HG03095 (cell line): ENCODE results near the gene LENG1.

ENCODE experiments used
- ATAC-seq: cut with Tn5 transposase; IDR thresholded peaks from one replicate; pipeline ENCODE4 v1.9.1; 2021; ENCODE audit warnings: moderate library complexity; ENCODE audit not compliant: unreplicated experiment

The LENG1 gene

GRCh38 chr19:54114340-54115108 lies 45.0 kb downstream of the LENG1 start:
- ATAC-seq: peak; percentile 3

GRCh38 chr19:54109651-54110050 lies 49.9 kb downstream of the LENG1 start:
- no peak for ATAC-seq

GRCh38 chr19:54108496-54108895 lies 51.0 kb downstream of the LENG1 start:
- ATAC-seq: no peak

- no peak for ATAC-seq
Observed at GRCh38 chr19:54107876-54108490, 51.5 kb downstream of the LENG1 start.

- ATAC-seq: no peak
Observed at GRCh38 chr19:54106716-54107115, 52.8 kb downstream of the LENG1 start.

GRCh38 chr19:54105796-54106195 lies 53.7 kb downstream of the LENG1 start:
- no peak for ATAC-seq
